Measurements from ENCODE around the gene VSIG4.

DNA sequence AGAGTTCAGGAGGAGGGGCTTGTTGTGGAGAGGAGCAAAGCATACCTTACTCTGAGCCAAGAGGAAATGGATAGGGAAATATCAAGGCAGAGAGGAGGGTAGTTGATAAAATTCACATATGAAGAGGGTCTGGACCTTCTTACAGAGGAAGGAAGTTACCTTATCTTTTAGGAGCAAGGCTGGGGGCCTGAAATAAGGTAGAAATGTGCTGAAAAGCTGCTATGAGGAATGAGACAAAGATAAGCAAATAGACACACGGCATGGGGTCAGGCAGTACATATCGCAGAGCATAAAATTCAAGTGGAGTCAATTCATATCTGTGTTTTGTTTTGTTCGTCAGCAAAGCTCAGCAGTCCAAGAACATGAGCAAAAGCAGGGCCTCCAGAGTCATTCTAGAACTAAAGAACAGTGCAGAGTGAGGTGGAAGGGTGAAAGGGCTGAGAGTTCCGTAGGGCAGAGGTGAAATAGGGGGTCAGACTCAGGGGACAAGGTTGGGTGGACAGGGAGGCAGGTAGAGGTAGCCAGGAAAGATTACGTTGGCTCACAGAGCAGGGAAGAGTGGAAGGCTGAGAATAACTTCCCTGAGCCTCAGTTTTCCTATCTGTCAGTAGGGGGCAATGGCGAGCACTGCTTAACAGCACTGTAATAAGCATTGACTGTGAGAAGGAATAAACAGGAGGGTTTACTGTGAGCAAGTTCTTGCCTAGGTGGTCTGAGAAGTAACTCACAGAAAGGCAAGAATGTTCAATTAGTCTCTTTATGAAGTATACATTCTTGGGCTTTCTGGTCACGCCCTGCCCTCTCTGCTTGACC, 9.2 kb downstream of the VSIG4 start:
- TF ChIP-seq POLR2AphosphoS5 (IDR thresholded peaks at IDR 0.05; ENCODE audit: low read depth, low read length): no peak
- TF ChIP-seq, protein P1, sequence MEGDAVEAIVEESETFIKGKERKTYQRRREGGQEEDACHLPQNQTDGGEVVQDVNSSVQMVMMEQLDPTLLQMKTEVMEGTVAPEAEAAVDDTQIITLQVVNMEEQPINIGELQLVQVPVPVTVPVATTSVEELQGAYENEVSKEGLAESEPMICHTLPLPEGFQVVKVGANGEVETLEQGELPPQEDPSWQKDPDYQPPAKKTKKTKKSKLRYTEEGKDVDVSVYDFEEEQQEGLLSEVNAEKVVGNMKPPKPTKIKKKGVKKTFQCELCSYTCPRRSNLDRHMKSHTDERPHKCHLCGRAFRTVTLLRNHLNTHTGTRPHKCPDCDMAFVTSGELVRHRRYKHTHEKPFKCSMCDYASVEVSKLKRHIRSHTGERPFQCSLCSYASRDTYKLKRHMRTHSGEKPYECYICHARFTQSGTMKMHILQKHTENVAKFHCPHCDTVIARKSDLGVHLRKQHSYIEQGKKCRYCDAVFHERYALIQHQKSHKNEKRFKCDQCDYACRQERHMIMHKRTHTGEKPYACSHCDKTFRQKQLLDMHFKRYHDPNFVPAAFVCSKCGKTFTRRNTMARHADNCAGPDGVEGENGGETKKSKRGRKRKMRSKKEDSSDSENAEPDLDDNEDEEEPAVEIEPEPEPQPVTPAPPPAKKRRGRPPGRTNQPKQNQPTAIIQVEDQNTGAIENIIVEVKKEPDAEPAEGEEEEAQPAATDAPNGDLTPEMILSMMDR (IDR thresholded peaks at IDR 0.05): peak; percentile 60
- TF ChIP-seq, protein P2, sequence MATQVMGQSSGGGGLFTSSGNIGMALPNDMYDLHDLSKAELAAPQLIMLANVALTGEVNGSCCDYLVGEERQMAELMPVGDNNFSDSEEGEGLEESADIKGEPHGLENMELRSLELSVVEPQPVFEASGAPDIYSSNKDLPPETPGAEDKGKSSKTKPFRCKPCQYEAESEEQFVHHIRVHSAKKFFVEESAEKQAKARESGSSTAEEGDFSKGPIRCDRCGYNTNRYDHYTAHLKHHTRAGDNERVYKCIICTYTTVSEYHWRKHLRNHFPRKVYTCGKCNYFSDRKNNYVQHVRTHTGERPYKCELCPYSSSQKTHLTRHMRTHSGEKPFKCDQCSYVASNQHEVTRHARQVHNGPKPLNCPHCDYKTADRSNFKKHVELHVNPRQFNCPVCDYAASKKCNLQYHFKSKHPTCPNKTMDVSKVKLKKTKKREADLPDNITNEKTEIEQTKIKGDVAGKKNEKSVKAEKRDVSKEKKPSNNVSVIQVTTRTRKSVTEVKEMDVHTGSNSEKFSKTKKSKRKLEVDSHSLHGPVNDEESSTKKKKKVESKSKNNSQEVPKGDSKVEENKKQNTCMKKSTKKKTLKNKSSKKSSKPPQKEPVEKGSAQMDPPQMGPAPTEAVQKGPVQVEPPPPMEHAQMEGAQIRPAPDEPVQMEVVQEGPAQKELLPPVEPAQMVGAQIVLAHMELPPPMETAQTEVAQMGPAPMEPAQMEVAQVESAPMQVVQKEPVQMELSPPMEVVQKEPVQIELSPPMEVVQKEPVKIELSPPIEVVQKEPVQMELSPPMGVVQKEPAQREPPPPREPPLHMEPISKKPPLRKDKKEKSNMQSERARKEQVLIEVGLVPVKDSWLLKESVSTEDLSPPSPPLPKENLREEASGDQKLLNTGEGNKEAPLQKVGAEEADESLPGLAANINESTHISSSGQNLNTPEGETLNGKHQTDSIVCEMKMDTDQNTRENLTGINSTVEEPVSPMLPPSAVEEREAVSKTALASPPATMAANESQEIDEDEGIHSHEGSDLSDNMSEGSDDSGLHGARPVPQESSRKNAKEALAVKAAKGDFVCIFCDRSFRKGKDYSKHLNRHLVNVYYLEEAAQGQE (IDR thresholded peaks at IDR 0.05; ENCODE audit: insufficient read depth in 1 of 2, low read depth in 2 of 2, low read length in 1 of 2): no peak
- no peak for TF ChIP-seq TCF7L2 (IDR thresholded peaks at IDR 0.05; ENCODE audit: low read depth, low read length)

Measured in Panc1 (cell line).